ENCODE data around the gene SMARCC2.

The SMARCC2 gene

GRCh38 chr12:56141946-56142784 lies 47.1 kb downstream of the SMARCC2 start (continued):
- TF ChIP-seq, protein P1, sequence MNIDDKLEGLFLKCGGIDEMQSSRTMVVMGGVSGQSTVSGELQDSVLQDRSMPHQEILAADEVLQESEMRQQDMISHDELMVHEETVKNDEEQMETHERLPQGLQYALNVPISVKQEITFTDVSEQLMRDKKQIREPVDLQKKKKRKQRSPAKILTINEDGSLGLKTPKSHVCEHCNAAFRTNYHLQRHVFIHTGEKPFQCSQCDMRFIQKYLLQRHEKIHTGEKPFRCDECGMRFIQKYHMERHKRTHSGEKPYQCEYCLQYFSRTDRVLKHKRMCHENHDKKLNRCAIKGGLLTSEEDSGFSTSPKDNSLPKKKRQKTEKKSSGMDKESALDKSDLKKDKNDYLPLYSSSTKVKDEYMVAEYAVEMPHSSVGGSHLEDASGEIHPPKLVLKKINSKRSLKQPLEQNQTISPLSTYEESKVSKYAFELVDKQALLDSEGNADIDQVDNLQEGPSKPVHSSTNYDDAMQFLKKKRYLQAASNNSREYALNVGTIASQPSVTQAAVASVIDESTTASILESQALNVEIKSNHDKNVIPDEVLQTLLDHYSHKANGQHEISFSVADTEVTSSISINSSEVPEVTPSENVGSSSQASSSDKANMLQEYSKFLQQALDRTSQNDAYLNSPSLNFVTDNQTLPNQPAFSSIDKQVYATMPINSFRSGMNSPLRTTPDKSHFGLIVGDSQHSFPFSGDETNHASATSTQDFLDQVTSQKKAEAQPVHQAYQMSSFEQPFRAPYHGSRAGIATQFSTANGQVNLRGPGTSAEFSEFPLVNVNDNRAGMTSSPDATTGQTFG (tag by site-specific recombination; IDR thresholded peaks at IDR 0.05; ENCODE audit: borderline replicate concordance): no peak
- TF ChIP-seq, protein P2, sequence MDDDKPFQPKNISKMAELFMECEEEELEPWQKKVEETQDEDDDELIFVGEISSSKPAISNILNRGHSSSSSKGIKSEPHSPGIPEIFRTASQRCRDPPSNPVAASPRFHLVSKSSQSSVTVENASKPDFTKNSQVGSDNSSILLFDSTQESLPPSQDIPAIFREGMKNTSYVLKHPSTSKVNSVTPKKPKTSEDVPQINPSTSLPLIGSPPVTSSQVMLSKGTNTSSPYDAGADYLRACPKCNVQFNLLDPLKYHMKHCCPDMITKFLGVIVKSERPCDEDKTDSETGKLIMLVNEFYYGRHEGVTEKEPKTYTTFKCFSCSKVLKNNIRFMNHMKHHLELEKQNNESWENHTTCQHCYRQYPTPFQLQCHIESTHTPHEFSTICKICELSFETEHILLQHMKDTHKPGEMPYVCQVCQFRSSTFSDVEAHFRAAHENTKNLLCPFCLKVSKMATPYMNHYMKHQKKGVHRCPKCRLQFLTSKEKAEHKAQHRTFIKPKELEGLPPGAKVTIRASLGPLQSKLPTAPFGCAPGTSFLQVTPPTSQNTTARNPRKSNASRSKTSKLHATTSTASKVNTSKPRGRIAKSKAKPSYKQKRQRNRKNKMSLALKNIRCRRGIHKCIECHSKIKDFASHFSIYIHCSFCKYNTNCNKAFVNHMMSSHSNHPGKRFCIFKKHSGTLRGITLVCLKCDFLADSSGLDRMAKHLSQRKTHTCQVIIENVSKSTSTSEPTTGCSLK (tag by site-specific recombination; IDR thresholded peaks at IDR 0.05): no peak
- no peak for TF ChIP-seq ZNF514 (tag by site-specific recombination; IDR thresholded peaks at IDR 0.05)

- H3K36me3 ChIP-seq (ENCODE audit: control insufficient read depth in 2 of 2, insufficient read depth in 1 of 2, low read length in 2 of 2): peaks cover 34 to 93% of the 10 kb centered on the region in 2 experiments; a peak in 2 of 3 replicates
- no peaks in the 10 kb centered on the region for H3K4me1 ChIP-seq (ENCODE audit: control insufficient read depth, insufficient read depth, low read length)
- ChIA-PET POLR2A (interaction anchor here (1.0 to 3.0 kb wide), 3 partner anchors 10 to 23 kb away, joined by 3 to 14 read pairs (median 4); partner anchors contain the start of gene ESYT1), CTCF (interaction anchor here (0.9 to 2.2 kb wide), 2 partner anchors 16 to 19 kb away, joined by 3 to 5 read pairs; partner anchors contain the start of gene ZC3H10)
- H3K4me3 ChIP-seq (ENCODE audit: low read depth, low read length): no peak overlapping the region
- no peak overlapping the region for H3K27ac ChIP-seq (ENCODE audit: extremely low read depth, low read depth, low read length)
- no peaks in the 10 kb centered on the region for H3K9me3 ChIP-seq (ENCODE audit: control insufficient read depth, insufficient read depth, low read depth, low read length)
- TF ChIP-seq ZBTB1 (tag by site-specific recombination; IDR thresholded peaks at IDR 0.05) (no peak), ZNF366 (tag by site-specific recombination; conservative IDR thresholded peaks at IDR 0.05) (no peak), ZNF121 (tag by site-specific recombination; IDR thresholded peaks at IDR 0.05) (no peak), SCRT2 (tag by site-specific recombination; IDR thresholded peaks at IDR 0.05) (peak; percentile 45; the same call in 1 of the 2 replicates), TRIM28 (IDR thresholded peaks at IDR 0.05; ENCODE audit: borderline replicate concordance, low read length) (no peak), ZNF398 (tag by site-specific recombination; IDR thresholded peaks at IDR 0.05) (no peak)
- TF ChIP-seq, protein P3, sequence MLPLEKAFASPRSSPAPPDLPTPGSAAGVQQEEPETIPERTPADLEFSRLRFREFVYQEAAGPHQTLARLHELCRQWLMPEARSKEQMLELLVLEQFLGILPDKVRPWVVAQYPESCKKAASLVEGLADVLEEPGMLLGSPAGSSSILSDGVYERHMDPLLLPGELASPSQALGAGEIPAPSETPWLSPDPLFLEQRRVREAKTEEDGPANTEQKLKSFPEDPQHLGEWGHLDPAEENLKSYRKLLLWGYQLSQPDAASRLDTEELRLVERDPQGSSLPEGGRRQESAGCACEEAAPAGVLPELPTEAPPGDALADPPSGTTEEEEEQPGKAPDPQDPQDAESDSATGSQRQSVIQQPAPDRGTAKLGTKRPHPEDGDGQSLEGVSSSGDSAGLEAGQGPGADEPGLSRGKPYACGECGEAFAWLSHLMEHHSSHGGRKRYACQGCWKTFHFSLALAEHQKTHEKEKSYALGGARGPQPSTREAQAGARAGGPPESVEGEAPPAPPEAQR (tag by site-specific recombination; IDR thresholded peaks at IDR 0.05): no peak
- TF ChIP-seq, protein P4, sequence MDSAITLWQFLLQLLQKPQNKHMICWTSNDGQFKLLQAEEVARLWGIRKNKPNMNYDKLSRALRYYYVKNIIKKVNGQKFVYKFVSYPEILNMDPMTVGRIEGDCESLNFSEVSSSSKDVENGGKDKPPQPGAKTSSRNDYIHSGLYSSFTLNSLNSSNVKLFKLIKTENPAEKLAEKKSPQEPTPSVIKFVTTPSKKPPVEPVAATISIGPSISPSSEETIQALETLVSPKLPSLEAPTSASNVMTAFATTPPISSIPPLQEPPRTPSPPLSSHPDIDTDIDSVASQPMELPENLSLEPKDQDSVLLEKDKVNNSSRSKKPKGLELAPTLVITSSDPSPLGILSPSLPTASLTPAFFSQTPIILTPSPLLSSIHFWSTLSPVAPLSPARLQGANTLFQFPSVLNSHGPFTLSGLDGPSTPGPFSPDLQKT (IDR thresholded peaks at IDR 0.05; ENCODE audit: borderline replicate concordance, low read depth, low read length): no peak
Measured at GRCh38 chr12:56137853-56138571, 51.3 kb downstream of the SMARCC2 start.

Measured in HEK293 (cell line).